ENCODE measurements around the gene LIPK.

DNA sequence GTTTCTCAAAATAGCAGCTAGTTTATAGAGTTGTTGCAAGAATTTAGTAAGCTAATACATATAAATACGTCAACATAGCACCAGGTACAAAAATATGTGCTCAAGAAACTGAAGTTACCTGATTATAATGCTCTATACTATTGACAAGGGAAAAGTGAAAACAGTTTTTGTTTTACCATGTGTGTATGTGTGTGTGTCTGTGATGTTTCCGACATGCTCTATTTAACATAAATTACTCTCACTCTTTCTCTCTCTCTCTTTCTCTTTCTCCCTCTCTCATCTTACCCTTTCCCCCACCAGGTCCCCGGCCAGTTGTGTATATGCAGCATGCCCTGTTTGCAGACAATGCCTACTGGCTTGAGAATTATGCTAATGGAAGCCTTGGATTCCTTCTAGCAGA, 58.1 kb downstream of the LIPK start:
- no peak for TF ChIP-seq CTCF (IDR thresholded peaks at IDR 0.05)
- TF ChIP-seq POLR2A (IDR thresholded peaks at IDR 0.05; ENCODE audit: low read depth) = no peak
